Measurements from ENCODE around the gene KIAA1958.

Gene KIAA1958

DNA sequence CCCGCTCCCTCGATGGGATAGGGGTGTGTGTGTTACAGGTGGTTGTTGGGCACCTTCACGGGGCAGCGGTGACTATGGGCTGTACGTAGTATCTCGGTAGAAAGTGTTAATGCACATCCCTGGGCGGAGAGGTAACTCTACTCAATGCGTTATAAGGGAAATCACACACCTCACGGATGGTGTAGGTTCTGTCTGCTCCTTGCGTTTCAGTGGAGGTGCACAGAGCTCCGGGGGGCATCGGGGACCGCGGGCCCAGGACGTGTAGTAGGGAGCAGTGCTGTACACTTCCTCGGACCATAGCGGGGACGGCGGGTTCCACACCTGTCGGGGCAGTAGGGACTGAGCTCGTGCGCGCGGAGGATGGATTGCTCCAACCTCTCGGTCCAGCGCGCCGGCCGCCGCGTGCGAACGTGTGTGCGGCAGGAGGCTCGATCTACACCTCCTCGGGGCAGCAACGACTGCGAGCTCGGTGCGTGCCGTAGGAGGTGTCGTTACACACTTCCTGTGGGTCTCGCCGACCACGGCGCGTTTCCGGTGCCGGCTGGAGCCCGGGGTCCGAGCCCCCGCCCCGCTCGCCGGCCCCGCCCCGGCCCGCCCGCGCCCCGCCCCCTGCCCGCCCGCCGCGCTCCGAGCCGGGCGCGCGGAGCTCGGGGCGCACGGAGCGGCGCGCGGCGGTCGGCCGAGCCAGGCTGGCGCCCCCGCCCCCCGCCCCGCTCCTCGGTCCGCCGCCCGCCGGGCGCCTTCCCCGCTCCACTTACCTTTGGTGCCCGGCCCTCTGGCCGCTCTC lies at the start of gene KIAA1958:
TSS of gene KIAA1958 (plus strand) at position 607 of the 787 bp plus-strand sequence. CDS start 87,254 bp downstream, outside the sequence.
- peak; percentile 92 for DNase-seq (ENCODE audit: low read depth, low spot score)

GRCh38 chr9:112437406-112437805 lies 49.2 kb upstream of the KIAA1958 start:
- DNase-seq (ENCODE audit: low read depth, low spot score) = no peak

DNA sequence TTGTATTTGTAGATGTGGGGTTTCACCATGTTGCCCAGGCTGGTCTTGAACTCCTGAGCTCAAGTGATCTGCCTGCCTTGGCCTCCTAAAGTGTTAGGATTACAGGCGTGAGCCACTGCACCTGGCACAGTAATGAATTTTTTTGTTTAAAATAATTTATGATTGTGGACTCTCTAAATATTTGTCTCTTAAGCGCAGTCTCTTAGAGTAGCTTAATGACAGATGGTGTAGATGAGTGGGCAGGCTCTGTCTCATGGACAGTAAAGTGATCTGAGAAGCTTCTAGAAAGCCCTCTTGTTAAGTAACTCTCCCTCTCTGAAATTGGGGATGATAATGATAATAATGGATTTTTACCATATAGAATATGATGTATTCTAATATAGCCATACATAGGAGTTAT lies 47.5 kb upstream of the KIAA1958 start:
- no peak for DNase-seq (ENCODE audit: low read depth, low spot score)

- DNase-seq (ENCODE audit: low read depth, low spot score) = no peak
Observed at GRCh38 chr9:112439825-112440224, 46.8 kb upstream of the KIAA1958 start.

GRCh38 chr9:112443200-112443599 lies 43.4 kb upstream of the KIAA1958 start:
- peak; percentile 30 for DNase-seq (ENCODE audit: low read depth, low spot score)

DNA sequence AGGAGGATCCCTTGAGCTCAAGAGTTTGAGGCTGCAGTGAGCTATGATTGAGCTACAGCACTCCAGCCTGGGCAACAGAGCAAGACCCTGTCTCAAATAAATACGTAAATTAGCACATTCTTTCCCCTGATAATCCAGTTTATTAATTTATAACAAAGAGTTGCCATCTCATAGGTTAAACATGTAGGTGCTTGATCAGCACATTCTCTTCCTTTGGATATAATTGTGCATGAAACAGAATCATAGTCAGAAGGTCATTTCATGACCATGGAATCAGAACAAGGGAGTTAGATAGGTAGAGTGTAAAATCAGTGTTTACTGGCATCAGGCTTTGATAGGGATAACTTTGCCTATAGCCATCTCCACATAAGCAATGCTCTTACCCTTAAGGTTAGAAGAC lies 43.0 kb upstream of the KIAA1958 start:
- no peak for DNase-seq (ENCODE audit: low read depth, low spot score)

- no peak for DNase-seq (ENCODE audit: low read depth, low spot score)
Observed at GRCh38 chr9:112445196-112445595, 41.4 kb upstream of the KIAA1958 start.

GRCh38 chr9:112446080-112446479 lies 40.5 kb upstream of the KIAA1958 start:
- no peak for DNase-seq (ENCODE audit: low read depth, low spot score)

DNA sequence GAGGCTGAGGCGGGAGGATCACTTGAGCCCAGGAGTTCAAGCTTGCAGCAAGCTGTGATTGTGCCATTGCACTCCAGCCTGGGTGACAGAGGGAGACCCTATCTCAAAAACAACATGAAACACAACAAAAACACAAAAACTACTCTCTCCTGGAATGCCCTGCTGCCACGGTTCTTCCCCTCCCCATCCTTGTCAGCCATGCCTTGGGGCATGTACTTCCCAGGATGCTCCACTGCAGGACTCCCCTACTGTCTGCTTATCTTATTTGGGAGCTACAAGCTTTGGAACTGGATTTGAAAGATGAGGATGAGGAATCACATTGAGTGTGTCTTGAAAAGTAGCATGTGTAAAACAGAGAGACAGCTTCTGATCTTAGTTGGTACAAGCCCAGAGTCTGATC lies 40.1 kb upstream of the KIAA1958 start:
- DNase-seq (ENCODE audit: low read depth, low spot score) = no peak

GRCh38 chr9:112447283-112447761 lies 39.3 kb upstream of the KIAA1958 start:
- peak; percentile 4 for DNase-seq (ENCODE audit: low read depth, low spot score)

DNA sequence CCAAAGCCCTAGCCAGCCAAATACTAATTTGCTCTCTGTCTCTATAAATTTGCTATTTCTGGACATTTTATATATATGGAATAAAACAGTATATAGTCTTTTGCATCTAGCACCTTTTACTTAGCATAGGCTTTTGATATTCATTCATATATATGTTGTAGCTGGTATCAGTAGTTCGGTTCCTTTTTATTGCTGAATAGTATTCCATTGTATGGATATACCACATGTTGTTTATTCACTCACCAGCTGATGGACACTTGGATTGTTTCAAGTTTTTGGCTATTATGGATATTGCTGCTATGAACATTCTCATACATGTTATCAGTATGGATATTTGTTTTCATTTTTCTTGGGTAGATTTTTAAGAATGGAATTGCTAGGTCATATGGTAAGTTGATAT lies 23.8 kb upstream of the KIAA1958 start:
- DNase-seq (ENCODE audit: low read depth, low spot score) = no peak

- DNase-seq (ENCODE audit: low read depth, low spot score) = no peak
Observed at GRCh38 chr9:112465352-112465751, 21.3 kb upstream of the KIAA1958 start.

- no peak for DNase-seq (ENCODE audit: low read depth, low spot score)
Observed at GRCh38 chr9:112472996-112473395, 13.6 kb upstream of the KIAA1958 start.

DNA sequence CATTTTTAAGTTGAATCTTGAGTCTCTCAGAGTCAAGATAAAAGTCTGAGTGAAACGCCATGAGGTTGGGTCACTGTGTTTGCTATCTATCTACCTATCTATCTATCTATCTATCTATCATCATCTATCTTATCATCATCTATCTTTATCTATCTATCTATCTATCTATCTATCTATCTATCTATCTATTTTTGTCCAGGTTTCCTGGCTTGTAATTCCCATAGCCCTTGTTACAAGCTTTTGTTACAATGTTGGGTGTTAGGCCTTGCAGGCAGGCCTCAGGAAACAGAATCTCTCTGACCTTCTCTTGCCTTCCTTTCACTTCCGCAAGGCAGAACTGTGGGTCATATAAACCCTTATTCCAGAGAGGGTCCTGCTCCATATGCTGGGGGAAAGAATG lies 12.6 kb upstream of the KIAA1958 start:
- DNase-seq (ENCODE audit: low read depth, low spot score) = no peak

DNA sequence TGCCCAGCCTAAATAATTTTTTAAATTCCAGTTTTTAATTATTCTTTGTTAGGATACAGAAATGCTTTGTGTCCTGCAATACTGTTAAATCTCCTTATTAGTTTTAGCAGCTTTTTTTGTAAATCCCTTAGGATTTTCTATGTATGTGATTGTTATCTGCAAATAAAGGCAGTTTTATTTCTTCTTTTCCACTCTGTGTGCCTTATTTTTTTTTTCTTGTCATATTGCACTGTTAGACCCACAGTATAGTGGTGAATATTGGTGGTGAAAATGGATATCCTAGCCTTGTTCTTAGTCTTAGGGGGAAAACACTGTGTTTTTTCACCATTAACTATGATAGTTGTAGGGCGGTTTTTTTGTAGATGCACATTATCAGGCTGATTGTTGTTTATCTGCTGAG lies 11.3 kb upstream of the KIAA1958 start:
- DNase-seq (ENCODE audit: low read depth, low spot score) = no peak

DNA sequence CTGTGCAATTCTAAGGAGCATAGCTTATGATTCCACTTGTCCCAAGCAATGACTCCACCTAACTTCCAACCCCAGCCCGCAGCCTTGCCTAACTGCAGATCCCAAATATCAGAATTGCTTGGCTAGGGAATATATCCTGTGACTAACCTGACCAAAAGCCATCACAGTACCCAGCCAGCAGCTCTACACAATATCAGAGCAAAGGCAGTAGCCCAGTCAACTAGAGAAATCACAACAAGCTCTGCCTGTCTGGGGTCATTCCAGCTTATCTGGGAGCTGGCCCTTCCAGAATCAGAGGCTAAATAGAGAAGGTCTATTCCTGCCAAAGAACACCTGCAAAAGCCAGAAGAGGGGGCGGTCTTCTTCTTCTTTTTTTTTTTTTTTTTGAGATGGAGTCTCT lies 9.3 kb upstream of the KIAA1958 start:
- no peak for DNase-seq (ENCODE audit: low read depth, low spot score)

GRCh38 chr9:112479221-112479620 lies 7.4 kb upstream of the KIAA1958 start:
- DNase-seq (ENCODE audit: low read depth, low spot score) = no peak

DNA sequence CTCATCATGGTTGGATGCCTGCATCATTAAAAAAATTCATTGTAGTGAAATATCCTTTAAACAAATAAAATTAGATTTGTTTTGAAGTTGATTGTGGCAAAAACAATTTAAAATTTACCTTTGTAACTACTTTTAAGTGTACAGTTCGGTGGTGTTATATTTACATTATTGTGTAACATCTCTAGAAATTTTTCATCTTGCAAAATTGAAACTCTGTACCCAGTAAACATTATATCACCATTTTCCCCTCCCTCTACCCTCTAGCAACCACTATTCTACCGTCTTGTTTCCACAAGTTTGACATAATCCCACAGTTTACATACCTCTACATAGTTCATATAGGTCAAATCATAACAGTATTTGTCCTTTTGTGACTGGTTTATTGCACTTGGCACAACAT lies 2.0 kb upstream of the KIAA1958 start:
- DNase-seq (ENCODE audit: low read depth, low spot score) = no peak

DNA sequence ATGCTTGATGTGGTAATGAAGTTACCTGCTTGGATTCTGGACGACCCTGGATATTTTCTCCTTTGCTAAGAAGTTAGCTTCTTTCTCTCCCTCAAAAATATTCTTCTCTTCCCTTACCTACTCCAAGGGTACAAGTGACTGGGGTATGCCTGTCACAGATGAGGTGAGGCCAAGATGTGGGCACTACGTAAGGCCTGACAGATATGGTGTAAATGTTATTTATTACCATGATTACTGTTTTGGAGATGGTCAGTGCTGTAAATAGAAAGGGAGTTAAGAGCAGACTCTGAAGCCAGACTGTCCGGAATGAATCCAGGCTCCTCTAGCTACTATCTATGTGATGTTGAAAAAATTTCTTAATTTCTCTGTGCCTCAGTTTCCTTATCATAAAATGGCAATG lies 1.1 kb upstream of the KIAA1958 start:
- DNase-seq (ENCODE audit: low read depth, low spot score) = no peak

GRCh38 chr9:112487008-112487798 lies 576 bp downstream of the KIAA1958 start:
- DNase-seq (ENCODE audit: low read depth, low spot score) = peak; percentile 76

DNA sequence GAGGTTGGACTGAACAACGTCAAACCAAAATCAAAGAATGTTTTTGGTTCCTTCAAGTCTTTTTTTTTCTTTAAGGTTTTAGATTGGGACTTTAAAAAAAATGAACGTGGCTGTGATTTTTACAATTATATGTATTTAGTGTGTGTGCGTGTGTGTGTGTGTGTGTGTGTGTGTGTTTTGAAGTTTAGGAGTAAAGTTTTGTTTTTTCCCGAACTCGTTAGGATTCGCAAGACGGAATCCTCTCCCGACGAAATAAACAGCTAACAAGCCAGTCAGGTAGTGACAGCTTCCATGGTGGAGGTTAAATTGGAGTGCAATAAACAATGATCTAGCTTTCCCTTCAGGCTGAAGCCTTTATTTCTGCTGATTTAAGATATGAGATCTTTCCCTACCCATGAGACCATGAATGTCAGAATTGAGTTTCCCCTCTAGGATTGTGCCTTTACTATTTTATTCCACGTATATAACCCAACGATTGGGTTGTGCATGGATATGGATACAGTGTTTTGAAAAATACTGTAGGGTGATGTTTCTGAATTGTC lies 1.2 kb downstream of the KIAA1958 start:
- DNase-seq (ENCODE audit: low read depth, low spot score) = peak; percentile 39

DNA sequence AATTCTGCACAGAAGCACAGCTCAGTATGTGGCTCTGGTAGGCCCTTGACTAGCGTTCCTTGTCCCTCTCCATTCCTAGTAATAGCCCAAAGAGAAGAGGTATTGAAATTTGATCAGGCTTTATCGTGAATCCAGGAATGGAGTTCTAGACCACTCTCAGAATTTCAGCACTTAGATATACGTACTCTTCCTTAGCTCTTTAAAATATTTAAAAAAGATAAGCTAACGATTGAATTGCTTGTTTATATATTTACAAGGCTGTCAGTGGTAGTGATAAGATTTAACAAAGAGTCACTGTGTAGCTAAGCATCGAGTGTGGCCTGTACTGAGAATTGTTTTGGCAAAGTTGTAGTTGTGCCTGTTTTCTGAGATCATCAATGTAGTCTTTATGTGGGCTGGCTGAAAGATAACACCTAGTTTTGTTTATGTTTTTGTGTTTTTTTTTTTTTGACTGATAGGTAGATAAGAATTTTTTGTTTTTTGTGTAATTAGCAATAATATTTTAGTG lies 2.5 kb downstream of the KIAA1958 start:
- DNase-seq (ENCODE audit: low read depth, low spot score) = no peak

Data from astrocyte of the hippocampus (primary cell).